IMR-90 (cell line): ENCODE data around the gene SLC12A8. TPM values are rescaled to one million over a fixed set of nuclear protein-coding genes. Genes with fewer than 3 reads are reported as not detected.

ENCODE experiments used
- ATAC-seq: fragments of 200-7000 bp; cut with Tn5 transposase; 2 replicates; pipeline ENCODE4 v1.9.1; 2020; ENCODE audit warnings: low read depth, mild to moderate bottlenecking, moderate library complexity
- BruUV-seq: library from RNA; stranded (reverse); fragments of 400-500 nt; replicated peaks from 2 replicates; lab custom pipeline; 2021; lab: Mats Ljungman, UMichigan
- CTCF ChIA-PET: fragments of 300-600 bp; formaldehyde crosslinking; extraction: SDS; loops from one replicate; lab custom pipeline; 2021; ENCODE audit warnings: antibody characterized with exemption; lab: Yijun Ruan, JAX
- POLR2A ChIA-PET: fragments of 300-600 bp; sonication (Branson Sonifier 250); formaldehyde crosslinking; loops from one replicate; lab custom pipeline; 2022; ENCODE audit warnings: antibody characterized with exemption; ENCODE audit not compliant: unreplicated experiment; lab: Charles Lee
- DNase-seq: peaks from one replicate; pipeline ENCODE4 v3.0.0; 2013
- H2AFZ ChIP-seq: replicated peaks from 2 replicates; pipeline ENCODE3; 2013; ENCODE audit warnings: low read length, mild to moderate bottlenecking; ENCODE audit not compliant: poor library complexity
- H2AK5ac ChIP-seq: 2 replicates; pipeline ENCODE4 v1.6.1; 2013; ENCODE audit warnings: low read depth, low read length, inconsistent platforms
- H2AK9ac ChIP-seq: replicated peaks from 2 replicates; pipeline ENCODE3; 2013; ENCODE audit warnings: mild to moderate bottlenecking, low read depth, low read length, moderate library complexity; ENCODE audit not compliant: poor library complexity
- H2BK120ac ChIP-seq: 2 replicates; pipeline ENCODE4 v1.6.1; 2013; ENCODE audit warnings: low read depth, low read length, inconsistent platforms
- H2BK15ac ChIP-seq: 3 replicates; pipeline ENCODE4 v1.6.1; 2013; ENCODE audit warnings: low read depth, low read length, inconsistent platforms
- H2BK20ac ChIP-seq: 2 replicates; pipeline ENCODE4 v1.6.1; 2013; ENCODE audit warnings: low read depth, mild to moderate bottlenecking, inconsistent platforms, low read length, moderate library complexity
- H2BK5ac ChIP-seq: 2 replicates; pipeline ENCODE4 v1.6.1; 2013; ENCODE audit warnings: mild to moderate bottlenecking, low read depth, low read length, inconsistent platforms; ENCODE audit not compliant: poor library complexity, severe bottlenecking
- H3K14ac ChIP-seq: replicated peaks from 2 replicates; pipeline ENCODE4 v1.6.1; 2013; ENCODE audit warnings: low read depth, low read length, inconsistent platforms
- H3K18ac ChIP-seq: 2 replicates; pipeline ENCODE4 v1.6.1; 2013; ENCODE audit warnings: low read depth, low read length, control low read depth
- H3K23ac ChIP-seq: 2 replicates; pipeline ENCODE4 v1.6.1; 2013; ENCODE audit warnings: low read depth, low read length, inconsistent platforms
- H3K27ac ChIP-seq: 2 replicates; pipeline ENCODE4 v1.5.1; 2013; ENCODE audit warnings: mild to moderate bottlenecking, control low read depth, low read length; ENCODE audit not compliant: insufficient read depth
- H3K27me3 ChIP-seq: 2 replicates; pipeline ENCODE4 v1.6.1; 2013; ENCODE audit warnings: low read length; ENCODE audit not compliant: control insufficient read depth, insufficient read depth
- H3K36me3 ChIP-seq: 2 replicates; pipeline ENCODE4 v1.6.1; 2013; ENCODE audit warnings: low read length, mixed read lengths; ENCODE audit not compliant: control insufficient read depth, insufficient read depth
- H3K4ac ChIP-seq: 2 replicates; pipeline ENCODE4 v1.6.1; 2013; ENCODE audit warnings: low read depth, low read length, inconsistent platforms
- H3K4me1 ChIP-seq: 2 replicates; pipeline ENCODE4 v1.6.1; 2013; ENCODE audit warnings: low read length, mixed read lengths; ENCODE audit not compliant: control insufficient read depth, insufficient read depth
- H3K4me2 ChIP-seq: 2 replicates; pipeline ENCODE4 v1.6.1; 2013; ENCODE audit warnings: low read depth, mild to moderate bottlenecking, control low read depth, low read length, moderate library complexity
- H3K4me3 ChIP-seq: 2 replicates; pipeline ENCODE4 v1.5.1; 2013; ENCODE audit warnings: low read depth, mild to moderate bottlenecking, control low read depth, low read length, moderate library complexity; ENCODE audit not compliant: insufficient read depth
- H3K56ac ChIP-seq: 2 replicates; pipeline ENCODE4 v1.6.1; 2013; ENCODE audit warnings: low read length, inconsistent platforms; ENCODE audit not compliant: insufficient read depth; ENCODE audit errors: extremely low read depth
- H3K79me1 ChIP-seq, 2 experiments: 2 replicates each; pipeline ENCODE4 v1.6.1; 2013; ENCODE audit warnings: low read length in 2 of 2, inconsistent platforms in 1 of 2, low read depth in 1 of 2
- H3K9ac ChIP-seq: 2 replicates; pipeline ENCODE4 v1.6.1; 2013; ENCODE audit warnings: low read depth, low read length, control low read depth
- H3K9me1 ChIP-seq: 2 replicates; pipeline ENCODE4 v1.6.1; 2013; ENCODE audit warnings: low read length, inconsistent platforms; ENCODE audit not compliant: insufficient read depth
- H3K9me3 ChIP-seq: 2 replicates; pipeline ENCODE4 v1.6.1; 2013; ENCODE audit warnings: low read length; ENCODE audit not compliant: control insufficient read depth, insufficient read depth
- H4K20me1 ChIP-seq: 2 replicates; pipeline ENCODE4 v1.6.1; 2013; ENCODE audit warnings: low read length, inconsistent platforms; ENCODE audit not compliant: insufficient read depth
- H4K5ac ChIP-seq: 2 replicates; pipeline ENCODE4 v1.6.1; 2013; ENCODE audit warnings: mild to moderate bottlenecking, low read depth, low read length, control low read depth
- H4K8ac ChIP-seq, 2 experiments: 2 replicates each; pipeline ENCODE4 v1.6.1; 2013; ENCODE audit warnings: low read depth in 2 of 2, low read length in 2 of 2, control low read depth in 1 of 2, inconsistent platforms in 1 of 2
- H4K91ac ChIP-seq: 2 replicates; pipeline ENCODE4 v1.6.1; 2013; ENCODE audit warnings: low read depth, low read length, inconsistent platforms; ENCODE audit not compliant: insufficient read depth
- BHLHE40 ChIP-seq: fragments of 150-350 bp; IDR thresholded peaks from 2 replicates; pipeline ENCODE4 v1.6.1; 2016; ENCODE audit warnings: mild to moderate bottlenecking, low read depth, low read length
- CEBPB ChIP-seq: IDR thresholded peaks from 2 replicates; pipeline ENCODE4 v1.6.1; 2012; ENCODE audit warnings: low read depth, low read length, improper control_type of control experiment
- CHD1 ChIP-seq: IDR thresholded peaks from 2 replicates; pipeline ENCODE4 v1.6.1; 2012; ENCODE audit warnings: low read depth, low read length, improper control_type of control experiment
- CTCF ChIP-seq: conservative IDR thresholded peaks from 2 replicates; pipeline ENCODE4 v1.5.1; 2012; ENCODE audit warnings: mild to moderate bottlenecking, low read depth, low read length, improper control_type of control experiment
- ELK1 ChIP-seq: fragments of 150-350 bp; IDR thresholded peaks from 2 replicates; pipeline ENCODE4 v1.6.1; 2016; ENCODE audit warnings: low read depth, mild to moderate bottlenecking, low read length, moderate library complexity, borderline replicate concordance
- FOS ChIP-seq: fragments of 150-350 bp; IDR thresholded peaks from 2 replicates; pipeline ENCODE4 v1.6.1; 2016; ENCODE audit warnings: low read depth, low read length
- MAFK ChIP-seq: IDR thresholded peaks from 2 replicates; pipeline ENCODE4 v1.6.1; 2012; ENCODE audit warnings: low read depth, low read length, improper control_type of control experiment
- MAZ ChIP-seq: IDR thresholded peaks from 2 replicates; pipeline ENCODE4 v1.6.1; 2012; ENCODE audit warnings: low read depth, mild to moderate bottlenecking, low read length, improper control_type of control experiment, moderate library complexity, borderline replicate concordance
- MXI1 ChIP-seq: IDR thresholded peaks from 2 replicates; pipeline ENCODE4 v1.6.1; 2012; ENCODE audit warnings: low read depth, mild to moderate bottlenecking, low read length, moderate library complexity, borderline replicate concordance
- NFE2L2 ChIP-seq: fragments of 150-350 bp; IDR thresholded peaks from 2 replicates; pipeline ENCODE4 v1.6.1; 2016; ENCODE audit warnings: low read depth, mild to moderate bottlenecking, low read length
- POLR2A ChIP-seq: IDR thresholded peaks from 2 replicates; pipeline ENCODE4 v1.6.1; 2012; ENCODE audit warnings: mild to moderate bottlenecking, low read depth, low read length
- RAD21 ChIP-seq: IDR thresholded peaks from 2 replicates; pipeline ENCODE4 v1.6.1; 2012; ENCODE audit warnings: low read length, improper control_type of control experiment
- RCOR1 ChIP-seq: IDR thresholded peaks from 2 replicates; pipeline ENCODE4 v1.6.1; 2012; ENCODE audit warnings: mild to moderate bottlenecking, low read length, improper control_type of control experiment; ENCODE audit not compliant: insufficient replicate concordance
- RFX5 ChIP-seq: IDR thresholded peaks from 2 replicates; pipeline ENCODE4 v1.8.0; 2012; ENCODE audit warnings: low read depth, mild to moderate bottlenecking, low read length, moderate library complexity
- SMC3 ChIP-seq: fragments of 150-350 bp; IDR thresholded peaks from 2 replicates; pipeline ENCODE4 v1.6.1; 2016; ENCODE audit warnings: low read depth, mild to moderate bottlenecking, antibody characterized with exemption, low read length, moderate library complexity
- whole genome bisulfite sequencing, 2 experiments: methylation state at CpG; one replicate each; pipeline versions ENCODE4 v1.1.5 to v1.1.7; 2013; ENCODE audit warnings: missing lambda C conversion rate in 2 of 2; ENCODE audit not compliant: insufficient read length in 1 of 2; ENCODE audit errors: extremely low coverage in 2 of 2; 5-methylcytosine and 5-hydroxymethylcytosine counted together
- dilution Hi-C: fragments of 300-500 bp; cut with HindIII; formaldehyde crosslinking; loops from one replicate; pipeline ENCODE4 v1.14.3; 2018; ENCODE audit warnings: low sequenced_read_pairs; ENCODE audit not compliant: unreplicated experiment
- in situ Hi-C: fragments of 300-500 bp; cut with MboI; formaldehyde crosslinking; loops from 3 replicates; pipeline ENCODE4 v1.14.3; 2019; ENCODE audit warnings: low sequenced_read_pairs, inconsistent platforms, mixed read lengths
- intact Hi-C: fragments of 100-400 bp; cut with micrococcal nuclease; formaldehyde crosslinking; loops from 2 replicates; pipeline ENCODE4 v1.10.0; 2022
- polyA plus RNA-seq, 3 experiments: library from polyadenylated mRNA; depleted of rRNA; stranded (reverse); fragments of >200 nt; gene quantifications; 2 replicates each; pipeline ENCODE4 v1.2.3, GENCODE V29; 2012; ENCODE audit warnings: low replicate concordance in 1 of 3
- total RNA-seq: library from RNA; depleted of rRNA; stranded (reverse); fragments of >200 nt; gene quantifications from 2 replicates; pipeline ENCODE4 v1.2.3, GENCODE V29; 2012
- TF ChIP-seq, protein P1 (sequence below): fragments of 150-350 bp; IDR thresholded peaks from 2 replicates; pipeline ENCODE4 v1.6.1; 2017; ENCODE audit warnings: mild to moderate bottlenecking, antibody characterized with exemption, low read length, low read depth

The SLC12A8 gene
- total and polyA plus RNA-seq, 2 of the 4 experiments (the other 2 are of a cell fraction): 2.2 to 4.3 TPM

DNA sequence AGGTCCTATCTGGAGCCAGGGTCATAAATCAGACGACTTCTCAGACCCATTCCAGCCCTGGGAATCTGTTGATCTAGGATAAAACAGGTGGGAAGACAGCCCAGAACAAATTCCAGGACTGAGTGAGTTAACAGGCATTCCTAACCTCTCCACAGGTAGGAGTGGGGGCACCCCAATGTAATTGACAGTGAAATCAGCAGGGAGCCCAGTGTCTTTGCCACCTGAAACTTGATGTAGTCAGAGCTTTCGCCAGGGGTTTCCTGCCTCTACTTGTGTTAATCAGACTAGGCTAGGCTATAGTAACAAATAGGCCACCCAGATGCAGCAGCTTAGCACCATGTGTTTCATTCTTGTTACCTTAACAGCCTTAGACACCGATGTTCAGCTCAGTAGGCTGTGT lies 154.0 kb downstream of the SLC12A8 start:
- 0 out of 2 replicates have a peak overlapping the region, but pooled peaks have one; percentile 24 for H2BK120ac ChIP-seq
- no peaks in the 10 kb centered on the region for H3K36me3 ChIP-seq
- H2BK15ac ChIP-seq: peak overlapping the region; percentile 55; the same call in 1 of the 3 replicates
- peak overlapping the region; percentile 62 for H3K4ac ChIP-seq
- intact Hi-C loops (no loop called here), in situ Hi-C loops (no loop called here), dilution Hi-C loops (no loop called here)
- peaks cover 27% of the 10 kb centered on the region for H3K9me1 ChIP-seq
- H3K4me3 ChIP-seq: no peak overlapping the region
- peaks cover 4 to 26% of the 10 kb centered on the region in 2 experiments; a peak in 3 of 4 replicates for H3K79me1 ChIP-seq
- BruUV-seq: no TSS peak
- no peak overlapping the region; the same call in 1 of the 2 replicates for H3K18ac ChIP-seq
- H4K5ac ChIP-seq: no peak overlapping the region
- no peak overlapping the region for H2AK9ac ChIP-seq
- no peak overlapping the region for H3K4me2 ChIP-seq
- H2BK20ac ChIP-seq: peak overlapping the region; percentile 70
- ChIA-PET CTCF (interaction anchor here (0.8 kb wide), 1 partner anchor 51 kb away, joined by 3 read pairs; no protein-coding TSS in a partner anchor), POLR2A (no interaction called here)
- no peaks in the 10 kb centered on the region for H3K27me3 ChIP-seq
- H2AK5ac ChIP-seq: peak overlapping the region; percentile 73; the same call in 1 of the 2 replicates
- peaks cover 6% of the 10 kb centered on the region; the same call in 1 of the 2 replicates for H4K20me1 ChIP-seq
- no peak overlapping the region for H4K8ac ChIP-seq
- peaks cover 36% of the 10 kb centered on the region for H3K4me1 ChIP-seq
- DNase-seq (no peak), ATAC-seq (no peak)
- peak overlapping the region; percentile 15; the same call in 1 of the 2 replicates for H4K91ac ChIP-seq
- no CpG with 5 or more reads among the region's 3 CpGs for WGBS, 2 experiments
- no peak overlapping the region for H3K56ac ChIP-seq
- H2AFZ ChIP-seq: peak overlapping the region; percentile 15
- no peaks in the 10 kb centered on the region for H3K9me3 ChIP-seq
- TF ChIP-seq MAZ (no peak), MAFK (no peak), NFE2L2 (no peak), RCOR1 (no peak), CHD1 (no peak), RAD21 (no peak), RFX5 (no peak), MXI1 (no peak), ELK1 (no peak), CTCF (no peak), CEBPB (no peak), FOS (no peak), SMC3 (no peak), POLR2A (no peak), BHLHE40 (no peak)
- TF ChIP-seq, protein P1, sequence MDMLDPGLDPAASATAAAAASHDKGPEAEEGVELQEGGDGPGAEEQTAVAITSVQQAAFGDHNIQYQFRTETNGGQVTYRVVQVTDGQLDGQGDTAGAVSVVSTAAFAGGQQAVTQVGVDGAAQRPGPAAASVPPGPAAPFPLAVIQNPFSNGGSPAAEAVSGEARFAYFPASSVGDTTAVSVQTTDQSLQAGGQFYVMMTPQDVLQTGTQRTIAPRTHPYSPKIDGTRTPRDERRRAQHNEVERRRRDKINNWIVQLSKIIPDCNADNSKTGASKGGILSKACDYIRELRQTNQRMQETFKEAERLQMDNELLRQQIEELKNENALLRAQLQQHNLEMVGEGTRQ: no peak
- H3K9ac ChIP-seq: no peak overlapping the region
- H2BK5ac ChIP-seq: no peak overlapping the region
- H3K27ac ChIP-seq: no peak overlapping the region
- no peak overlapping the region for H3K23ac ChIP-seq
- peak overlapping the region; percentile 47; the same call in 1 of the 2 replicates for H3K14ac ChIP-seq
